ENCODE data around the gene PLCL2. TPM values are rescaled to one million over a fixed set of nuclear protein-coding genes. Genes with fewer than 3 reads are reported as not detected.
A peak's percentile ranks its signal among the peaks of the same experiment; 100 is the strongest.

The PLCL2 gene
- total RNA-seq, 4 donors from 2014 or later: 4.1 to 9.1 (median 6.7) TPM

GRCh38 chr3:17110660-17111396, 226.1 kb downstream of the PLCL2 start:
- Histone ChIP-seq H3K9me3 (no peaks in the 10 kb centered on the region), H3K27ac (replicated peaks in 1 of 4) (no peak overlapping the region), H3K36me3 (no peaks in the 10 kb centered on the region), H3K27me3 (no peaks in the 10 kb centered on the region), H3K4me1 (no peaks in the 10 kb centered on the region), H3K4me3 (no peak overlapping the region)
- 73% methylated on average over 8 of the region's 8 CpGs for WGBS
- intact Hi-C loops (cut with DNase I): no loop called here
- TF ChIP-seq EP300 (IDR thresholded peaks at IDR 0.05): no peak
- TF ChIP-seq CTCF (IDR thresholded peaks at IDR 0.05): no peak
- no peak for TF ChIP-seq POLR2A (IDR thresholded peaks at IDR 0.05; ENCODE audit: low read depth)
- DNase-seq (ENCODE audit: extremely low spot score): no peak

- intact Hi-C loops (cut with DNase I): no loop called here
- no peak for TF ChIP-seq CTCF (IDR thresholded peaks at IDR 0.05)
- no peak for TF ChIP-seq EP300 (IDR thresholded peaks at IDR 0.05)
- no peak for TF ChIP-seq POLR2AphosphoS5 (IDR thresholded peaks at IDR 0.05)
- TF ChIP-seq POLR2A (IDR thresholded peaks at IDR 0.05; ENCODE audit: low read depth): no peak
- DNase-seq (ENCODE audit: extremely low spot score): no peak
- no peaks in the 10 kb centered on the region for H3K36me3 ChIP-seq
- no peaks in the 10 kb centered on the region for H3K4me1 ChIP-seq
- no peaks in the 10 kb centered on the region for H3K27me3 ChIP-seq
- 85% methylated on average over 3 of the region's 3 CpGs for WGBS
- H3K9me3 ChIP-seq: no peaks in the 10 kb centered on the region
- no peak overlapping the region for H3K4me3 ChIP-seq
- H3K27ac ChIP-seq (replicated peaks in 1 of 4): no peak overlapping the region
Observed at GRCh38 chr3:17111586-17111985, 226.8 kb downstream of the PLCL2 start.

- DNase-seq (ENCODE audit: extremely low spot score): no peak
- H3K27ac ChIP-seq (replicated peaks in 1 of 4): no peak overlapping the region
- H3K36me3 ChIP-seq: no peaks in the 10 kb centered on the region
- no peaks in the 10 kb centered on the region for H3K27me3 ChIP-seq
- no peaks in the 10 kb centered on the region for H3K9me3 ChIP-seq
- WGBS: 95% methylated on average over 2 of the region's 3 CpGs
- H3K4me3 ChIP-seq: no peak overlapping the region
- intact Hi-C loops (cut with DNase I): no loop called here
- H3K4me1 ChIP-seq: no peaks in the 10 kb centered on the region
- TF ChIP-seq POLR2AphosphoS5 (IDR thresholded peaks at IDR 0.05) (no peak), EP300 (IDR thresholded peaks at IDR 0.05) (no peak), CTCF (IDR thresholded peaks at IDR 0.05) (no peak), POLR2A (IDR thresholded peaks at IDR 0.05; ENCODE audit: low read depth) (no peak)
Observed at GRCh38 chr3:17115186-17115585, 230.4 kb downstream of the PLCL2 start.

GRCh38 chr3:17116007-17116600, 231.3 kb downstream of the PLCL2 start:
- Histone ChIP-seq H3K9me3 (no peaks in the 10 kb centered on the region), H3K36me3 (no peaks in the 10 kb centered on the region), H3K27me3 (no peaks in the 10 kb centered on the region), H3K4me1 (no peaks in the 10 kb centered on the region), H3K27ac (replicated peaks in 1 of 4) (no peak overlapping the region), H3K4me3 (no peak overlapping the region)
- TF ChIP-seq CTCF (IDR thresholded peaks at IDR 0.05): no peak
- no peak for TF ChIP-seq POLR2AphosphoS5 (IDR thresholded peaks at IDR 0.05)
- TF ChIP-seq POLR2A (IDR thresholded peaks at IDR 0.05; ENCODE audit: low read depth): no peak
- no peak for TF ChIP-seq EP300 (IDR thresholded peaks at IDR 0.05)
- peak; percentile 81 for DNase-seq (ENCODE audit: extremely low spot score)
- WGBS: 91% methylated on average over 8 of the region's 8 CpGs
- intact Hi-C loops (cut with DNase I): no loop called here

All from esophagus muscularis mucosa (tissue), 4 donors.